ENCODE results near the gene KCNK15. TPM values are rescaled to one million over a fixed set of nuclear protein-coding genes. Genes with fewer than 3 reads are reported as not detected.

Gene KCNK15
- total RNA-seq, 1 donor from 2014 or later = not detected

DNA sequence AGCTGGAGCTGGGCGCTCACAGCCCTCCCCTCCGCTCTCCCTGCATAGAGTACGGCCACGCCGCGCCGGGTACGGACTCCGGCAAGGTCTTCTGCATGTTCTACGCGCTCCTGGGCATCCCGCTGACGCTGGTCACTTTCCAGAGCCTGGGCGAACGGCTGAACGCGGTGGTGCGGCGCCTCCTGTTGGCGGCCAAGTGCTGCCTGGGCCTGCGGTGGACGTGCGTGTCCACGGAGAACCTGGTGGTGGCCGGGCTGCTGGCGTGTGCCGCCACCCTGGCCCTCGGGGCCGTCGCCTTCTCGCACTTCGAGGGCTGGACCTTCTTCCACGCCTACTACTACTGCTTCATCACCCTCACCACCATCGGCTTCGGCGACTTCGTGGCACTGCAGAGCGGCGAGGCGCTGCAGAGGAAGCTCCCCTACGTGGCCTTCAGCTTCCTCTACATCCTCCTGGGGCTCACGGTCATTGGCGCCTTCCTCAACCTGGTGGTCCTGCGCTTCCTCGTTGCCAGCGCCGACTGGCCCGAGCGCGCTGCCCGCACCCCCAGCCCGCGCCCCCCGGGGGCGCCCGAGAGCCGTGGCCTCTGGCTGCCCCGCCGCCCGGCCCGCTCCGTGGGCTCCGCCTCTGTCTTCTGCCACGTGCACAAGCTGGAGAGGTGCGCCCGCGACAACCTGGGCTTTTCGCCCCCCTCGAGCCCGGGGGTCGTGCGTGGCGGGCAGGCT lies 4.6 kb downstream of the KCNK15 start:
- no peaks in the 10 kb centered on the region for H3K36me3 Mint-ChIP-seq (ENCODE audit: low read depth)
- no peaks in the 10 kb centered on the region for H3K9me3 Mint-ChIP-seq
- H3K27me3 Mint-ChIP-seq (ENCODE audit: low read depth) = peaks cover 38% of the 10 kb centered on the region
- H3K27ac Mint-ChIP-seq (ENCODE audit: unreplicated experiment) = no peak overlapping the region
- H3K4me3 Mint-ChIP-seq = no peak overlapping the region
- DNase-seq (ENCODE audit: low read depth, low spot score) = no peak
- TF ChIP-seq, protein P1, sequence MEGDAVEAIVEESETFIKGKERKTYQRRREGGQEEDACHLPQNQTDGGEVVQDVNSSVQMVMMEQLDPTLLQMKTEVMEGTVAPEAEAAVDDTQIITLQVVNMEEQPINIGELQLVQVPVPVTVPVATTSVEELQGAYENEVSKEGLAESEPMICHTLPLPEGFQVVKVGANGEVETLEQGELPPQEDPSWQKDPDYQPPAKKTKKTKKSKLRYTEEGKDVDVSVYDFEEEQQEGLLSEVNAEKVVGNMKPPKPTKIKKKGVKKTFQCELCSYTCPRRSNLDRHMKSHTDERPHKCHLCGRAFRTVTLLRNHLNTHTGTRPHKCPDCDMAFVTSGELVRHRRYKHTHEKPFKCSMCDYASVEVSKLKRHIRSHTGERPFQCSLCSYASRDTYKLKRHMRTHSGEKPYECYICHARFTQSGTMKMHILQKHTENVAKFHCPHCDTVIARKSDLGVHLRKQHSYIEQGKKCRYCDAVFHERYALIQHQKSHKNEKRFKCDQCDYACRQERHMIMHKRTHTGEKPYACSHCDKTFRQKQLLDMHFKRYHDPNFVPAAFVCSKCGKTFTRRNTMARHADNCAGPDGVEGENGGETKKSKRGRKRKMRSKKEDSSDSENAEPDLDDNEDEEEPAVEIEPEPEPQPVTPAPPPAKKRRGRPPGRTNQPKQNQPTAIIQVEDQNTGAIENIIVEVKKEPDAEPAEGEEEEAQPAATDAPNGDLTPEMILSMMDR (conservative IDR thresholded peaks at IDR 0.05) = peak; percentile 30
- H3K4me1 Mint-ChIP-seq = peaks cover 3% of the 10 kb centered on the region

DNA sequence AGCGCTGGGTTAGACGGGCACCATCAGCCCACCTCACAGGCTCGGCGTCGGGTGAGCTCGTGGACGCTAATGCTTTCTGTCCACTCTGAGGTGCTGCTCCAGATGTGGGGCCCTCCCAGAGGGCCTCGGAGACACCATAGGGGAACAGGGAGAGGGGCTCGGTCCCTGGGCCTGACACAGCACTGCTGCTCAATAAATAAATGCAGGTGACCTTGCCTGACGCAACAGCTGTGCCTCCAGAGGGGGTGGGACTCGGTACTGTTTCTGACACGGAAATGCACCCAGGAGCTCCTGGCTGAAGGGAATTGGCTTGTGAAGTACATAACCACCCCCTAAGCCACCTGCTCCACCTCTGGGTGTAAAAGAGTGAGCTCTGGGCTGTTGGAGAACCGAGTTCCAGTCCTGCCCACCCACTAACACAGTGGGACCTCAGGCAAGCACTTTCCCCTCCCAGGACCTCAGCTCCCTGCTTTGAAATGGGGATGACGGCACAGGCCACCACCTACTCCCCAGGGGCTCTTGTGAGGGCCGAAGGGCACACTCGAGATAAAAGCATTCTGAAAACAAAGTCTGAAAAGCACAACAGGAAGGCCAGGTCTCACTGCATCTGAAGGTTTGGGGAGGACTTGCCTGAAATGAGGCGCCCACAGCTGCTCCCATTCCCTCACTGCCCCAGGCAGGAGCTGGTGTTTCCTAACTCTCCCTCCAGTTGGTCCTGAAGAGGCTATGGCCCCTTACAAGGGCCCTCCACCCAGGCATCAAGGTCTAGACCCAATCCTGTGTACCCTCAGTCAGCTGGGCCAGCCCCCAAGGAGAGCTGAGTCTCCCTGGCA lies 6.7 kb downstream of the KCNK15 start:
- Mint-ChIP-seq H3K36me3 (ENCODE audit: low read depth) (no peaks in the 10 kb centered on the region), H3K4me3 (no peak overlapping the region), H3K9me3 (no peaks in the 10 kb centered on the region), H3K27ac (ENCODE audit: unreplicated experiment) (no peak overlapping the region), H3K27me3 (ENCODE audit: low read depth) (peaks cover 19% of the 10 kb centered on the region), H3K4me1 (peaks cover 2% of the 10 kb centered on the region)
- DNase-seq (ENCODE audit: low read depth, low spot score) = no peak
- TF ChIP-seq, protein P1 (conservative IDR thresholded peaks at IDR 0.05) = no peak

DNA sequence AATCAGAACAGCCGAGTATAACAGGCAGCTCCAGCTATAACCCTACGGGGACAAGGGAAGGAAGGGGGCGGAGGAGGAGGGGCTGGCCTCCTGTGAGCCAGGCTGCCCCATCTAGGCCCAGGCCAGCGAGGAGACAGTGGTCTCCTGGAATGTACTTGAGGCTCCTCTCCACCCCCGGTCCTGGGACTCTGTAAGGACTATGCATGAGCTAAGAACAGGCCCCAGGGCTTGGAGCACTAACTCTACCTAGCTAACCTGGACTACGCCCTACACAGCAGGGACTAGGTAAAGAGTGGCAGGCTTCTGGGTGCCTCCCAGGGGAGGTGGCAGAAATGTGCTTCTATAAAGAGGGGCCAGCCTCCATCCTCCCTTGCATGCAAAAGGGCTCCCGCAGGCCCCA lies 8.9 kb downstream of the KCNK15 start:
- no peak for DNase-seq (ENCODE audit: low read depth, low spot score)
- TF ChIP-seq, protein P1 (conservative IDR thresholded peaks at IDR 0.05) = no peak
- Mint-ChIP-seq H3K4me3 (no peak overlapping the region), H3K27me3 (ENCODE audit: low read depth) (peaks cover 6% of the 10 kb centered on the region), H3K9me3 (no peaks in the 10 kb centered on the region), H3K4me1 (no peaks in the 10 kb centered on the region), H3K36me3 (ENCODE audit: low read depth) (no peaks in the 10 kb centered on the region), H3K27ac (ENCODE audit: unreplicated experiment) (no peak overlapping the region)

DNA sequence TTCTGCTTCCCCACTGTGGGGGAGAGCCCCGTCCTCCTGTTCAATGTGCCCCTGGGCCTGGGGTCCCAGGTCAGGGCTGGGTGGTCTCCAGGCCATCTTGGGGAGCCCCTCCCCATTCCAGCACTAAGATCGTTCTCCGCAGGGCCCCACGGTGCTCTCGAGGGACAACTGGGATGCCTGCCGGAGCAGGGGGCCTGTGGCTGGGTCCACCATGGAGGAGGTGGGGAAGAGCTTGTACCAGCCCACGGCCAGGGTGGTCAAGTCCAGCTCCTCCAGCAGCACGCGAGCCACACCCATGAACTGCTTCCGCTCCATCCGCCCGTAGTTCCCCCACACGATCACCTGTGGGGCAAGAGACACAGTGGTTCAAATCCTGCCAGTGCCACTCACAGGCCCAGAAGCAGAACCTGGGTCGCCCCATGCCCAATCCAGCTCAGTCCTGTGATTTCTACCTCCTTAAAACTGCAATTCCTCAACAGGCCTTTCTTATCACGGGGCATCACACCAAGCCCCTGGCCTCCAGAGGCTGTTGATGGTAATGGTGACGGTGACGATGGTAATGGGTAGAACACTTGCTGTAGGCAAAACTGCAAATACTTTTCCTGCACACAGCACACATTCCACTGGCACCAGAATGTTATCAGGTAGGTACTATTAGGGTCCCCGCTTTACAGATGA lies 10.5 kb downstream of the KCNK15 start:
- Mint-ChIP-seq H3K4me3 (no peak overlapping the region), H3K36me3 (ENCODE audit: low read depth) (no peaks in the 10 kb centered on the region), H3K9me3 (no peaks in the 10 kb centered on the region), H3K27me3 (ENCODE audit: low read depth) (peaks cover 8% of the 10 kb centered on the region), H3K27ac (ENCODE audit: unreplicated experiment) (no peak overlapping the region), H3K4me1 (no peaks in the 10 kb centered on the region)
- TF ChIP-seq, protein P1 (conservative IDR thresholded peaks at IDR 0.05) = no peak
- no peak for DNase-seq (ENCODE audit: low read depth, low spot score)

DNA sequence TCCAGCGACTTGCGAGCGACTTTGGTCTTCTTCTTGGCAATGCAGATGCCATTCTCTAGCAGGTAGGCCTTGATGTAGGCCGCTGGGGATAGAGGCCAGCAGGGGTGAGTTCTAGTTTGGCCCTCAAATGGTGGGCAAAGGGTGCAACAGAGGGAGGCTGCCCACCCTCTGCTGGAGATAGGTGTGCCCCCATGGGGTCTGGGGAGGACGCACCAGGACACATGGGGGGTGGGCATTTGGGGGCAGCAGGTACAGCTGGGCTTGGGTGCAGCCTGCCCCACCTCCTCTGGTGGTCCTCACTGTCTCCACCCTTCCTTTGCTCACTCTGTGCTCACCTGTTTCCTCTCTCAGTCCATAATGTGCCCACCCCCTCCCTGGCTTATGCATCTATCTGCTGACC lies 11.3 kb downstream of the KCNK15 start:
- Mint-ChIP-seq H3K36me3 (ENCODE audit: low read depth) (no peaks in the 10 kb centered on the region), H3K4me3 (no peak overlapping the region), H3K27ac (ENCODE audit: unreplicated experiment) (peak overlapping the region; percentile 19), H3K9me3 (no peaks in the 10 kb centered on the region), H3K27me3 (ENCODE audit: low read depth) (peaks cover 7% of the 10 kb centered on the region), H3K4me1 (no peaks in the 10 kb centered on the region)
- TF ChIP-seq, protein P1 (conservative IDR thresholded peaks at IDR 0.05) = no peak
- DNase-seq (ENCODE audit: low read depth, low spot score) = no peak
